Upper lobe of right lung (tissue), 1 donor: Measurements from ENCODE around the gene SMAP2. TPM values are rescaled to one million over a fixed set of nuclear protein-coding genes. Genes with fewer than 3 reads are reported as not detected.

Source experiments
- ATAC-seq: fragments of 200-7000 bp; cut with Tn5 transposase; one replicate; pipeline ENCODE4 v1.9.1; 2020; ENCODE audit warnings: mild to moderate bottlenecking, moderate library complexity
- DNase-seq: peaks from one replicate; pipeline ENCODE4 v3.0.0-alpha.2; 2020
- H3K27ac ChIP-seq: fragments of 200-600 bp; one replicate; pipeline ENCODE4 v1.8.0; 2022
- H3K27me3 ChIP-seq: fragments of 200-600 bp; one replicate; pipeline ENCODE4 v1.8.0; 2022; ENCODE audit warnings: mild to moderate bottlenecking
- H3K36me3 ChIP-seq: fragments of 200-600 bp; one replicate; pipeline ENCODE4 v1.8.0; 2022
- H3K4me1 ChIP-seq: fragments of 200-600 bp; one replicate; pipeline ENCODE4 v1.8.0; 2022
- H3K4me3 ChIP-seq: fragments of 200-600 bp; one replicate; pipeline ENCODE4 v1.8.0; 2022; ENCODE audit warnings: mild to moderate bottlenecking
- H3K9me3 ChIP-seq: fragments of 200-600 bp; one replicate; pipeline ENCODE4 v1.8.0; 2022
- CTCF ChIP-seq: fragments of 200-600 bp; IDR thresholded peaks from one replicate; pipeline ENCODE4 v1.8.0; 2022; ENCODE audit warnings: antibody characterized with exemption
- intact Hi-C: fragments of 100-400 bp; cut with DNase I; formaldehyde crosslinking; loops from one replicate; pipeline ENCODE4 v1.11.0; 2022
- total RNA-seq: library from RNA; stranded (reverse); fragmentation: NEBNext Ultra II Directional; extraction: Animal tissue kit (Norgen Biotek cat#: 25700); gene quantifications from one replicate; pipeline ENCODE4 v1.2.1, GENCODE V29; 2021
- donor health status: DM: no; HTN: yes; CAD: no; lungs with severe emphysema.

SMAP2 gene
- total RNA-seq, 1 donor from 2014 or later: 55.3 TPM

- Histone ChIP-seq H3K4me1 (peaks cover 21% of the 10 kb centered on the region), H3K27me3 (no peaks in the 10 kb centered on the region), H3K9me3 (no peaks in the 10 kb centered on the region), H3K4me3 (no peak overlapping the region), H3K27ac (no peak overlapping the region), H3K36me3 (peaks cover 35% of the 10 kb centered on the region)
- ATAC-seq: peak; percentile 65
- no peak for DNase-seq
- intact Hi-C loops: no loop called here
- no peak for TF ChIP-seq CTCF
Observed at GRCh38 chr1:40421431-40422384, 48.2 kb downstream of the SMAP2 start.

GRCh38 chr1:40422630-40423263, 49.2 kb downstream of the SMAP2 start:
- H3K9me3 ChIP-seq: no peaks in the 10 kb centered on the region
- no peak overlapping the region for H3K4me3 ChIP-seq
- ATAC-seq (no peak), DNase-seq (no peak)
- TF ChIP-seq CTCF: no peak
- H3K36me3 ChIP-seq: peaks cover 24% of the 10 kb centered on the region
- no peak overlapping the region for H3K27ac ChIP-seq
- peaks cover 21% of the 10 kb centered on the region for H3K4me1 ChIP-seq
- intact Hi-C loops: no loop called here
- H3K27me3 ChIP-seq: no peaks in the 10 kb centered on the region

GRCh38 chr1:40423264-40423642, 49.7 kb downstream of the SMAP2 start:
- H3K27me3 ChIP-seq: no peaks in the 10 kb centered on the region
- no peak for TF ChIP-seq CTCF
- DNase-seq: no peak
- no peaks in the 10 kb centered on the region for H3K9me3 ChIP-seq
- no peak overlapping the region for H3K27ac ChIP-seq
- H3K36me3 ChIP-seq: peaks cover 19% of the 10 kb centered on the region
- intact Hi-C loops: no loop called here
- no peak overlapping the region for H3K4me3 ChIP-seq
- ATAC-seq: peak; percentile 76
- H3K4me1 ChIP-seq: peaks cover 21% of the 10 kb centered on the region

GRCh38 chr1:40423951-40424618, 50.6 kb downstream of the SMAP2 start:
- Histone ChIP-seq H3K27ac (no peak overlapping the region), H3K9me3 (no peaks in the 10 kb centered on the region), H3K4me3 (no peak overlapping the region), H3K36me3 (peaks cover 11% of the 10 kb centered on the region), H3K27me3 (no peaks in the 10 kb centered on the region), H3K4me1 (peaks cover 21% of the 10 kb centered on the region)
- DNase-seq (no peak), ATAC-seq (no peak)
- no peak for TF ChIP-seq CTCF
- intact Hi-C loops: no loop called here

- Histone ChIP-seq H3K27me3 (no peaks in the 10 kb centered on the region), H3K36me3 (peaks cover 4% of the 10 kb centered on the region), H3K4me1 (peaks cover 21% of the 10 kb centered on the region), H3K9me3 (no peaks in the 10 kb centered on the region), H3K4me3 (no peak overlapping the region), H3K27ac (no peak overlapping the region)
- intact Hi-C loops: no loop called here
- no peak for DNase-seq
- no peak for TF ChIP-seq CTCF
- peak; percentile 23 for ATAC-seq
Observed at GRCh38 chr1:40425198-40425597, 51.7 kb downstream of the SMAP2 start.
